ENCODE results near the gene RALGAPA2. TPM values are rescaled to one million over a fixed set of nuclear protein-coding genes. Genes with fewer than 3 reads are reported as not detected.
A peak's percentile ranks its signal among the peaks of the same experiment; 100 is the strongest.

The RALGAPA2 gene
- total and polyA plus RNA-seq, 3 donors from 2014 or later, result 26.9 to 61.5 (median 59.2) TPM

DNA sequence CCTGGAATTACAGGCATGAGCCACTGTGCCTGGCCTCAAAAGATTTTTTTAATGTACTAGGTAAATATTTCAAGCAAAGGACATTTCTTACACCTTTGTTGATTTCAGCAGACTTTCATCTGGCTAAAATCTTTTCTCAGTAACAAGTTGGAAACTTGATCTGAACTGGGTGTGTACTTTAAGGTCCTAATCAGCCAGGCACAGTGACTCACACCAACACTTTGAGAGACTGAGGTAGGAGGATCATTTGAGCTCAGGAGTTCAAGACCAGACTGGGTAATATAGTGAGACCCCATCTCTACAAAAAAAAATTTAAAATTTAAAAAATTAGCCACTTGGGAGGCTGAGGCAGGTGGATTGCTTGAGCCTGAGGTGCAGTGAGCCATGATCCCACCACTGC is 7.0 kb upstream of the RALGAPA2 start:
- H3K9me3 ChIP-seq, result no peaks in the 10 kb centered on the region
- no peaks in the 10 kb centered on the region for H3K27me3 ChIP-seq
- DNase-seq, result no peak
- no peak overlapping the region for H3K4me3 ChIP-seq
- H3K36me3 ChIP-seq (ENCODE audit: low read depth, missing control alignments), result no peaks in the 10 kb centered on the region
- TF ChIP-seq, protein P1, sequence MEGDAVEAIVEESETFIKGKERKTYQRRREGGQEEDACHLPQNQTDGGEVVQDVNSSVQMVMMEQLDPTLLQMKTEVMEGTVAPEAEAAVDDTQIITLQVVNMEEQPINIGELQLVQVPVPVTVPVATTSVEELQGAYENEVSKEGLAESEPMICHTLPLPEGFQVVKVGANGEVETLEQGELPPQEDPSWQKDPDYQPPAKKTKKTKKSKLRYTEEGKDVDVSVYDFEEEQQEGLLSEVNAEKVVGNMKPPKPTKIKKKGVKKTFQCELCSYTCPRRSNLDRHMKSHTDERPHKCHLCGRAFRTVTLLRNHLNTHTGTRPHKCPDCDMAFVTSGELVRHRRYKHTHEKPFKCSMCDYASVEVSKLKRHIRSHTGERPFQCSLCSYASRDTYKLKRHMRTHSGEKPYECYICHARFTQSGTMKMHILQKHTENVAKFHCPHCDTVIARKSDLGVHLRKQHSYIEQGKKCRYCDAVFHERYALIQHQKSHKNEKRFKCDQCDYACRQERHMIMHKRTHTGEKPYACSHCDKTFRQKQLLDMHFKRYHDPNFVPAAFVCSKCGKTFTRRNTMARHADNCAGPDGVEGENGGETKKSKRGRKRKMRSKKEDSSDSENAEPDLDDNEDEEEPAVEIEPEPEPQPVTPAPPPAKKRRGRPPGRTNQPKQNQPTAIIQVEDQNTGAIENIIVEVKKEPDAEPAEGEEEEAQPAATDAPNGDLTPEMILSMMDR (IDR thresholded peaks at IDR 0.05), result no peak
- no peak for TF ChIP-seq POLR2A (IDR thresholded peaks at IDR 0.05)
- no peak overlapping the region for H3K27ac ChIP-seq
- intact Hi-C loops (cut with DNase I; ENCODE audit: low total_unique reads), result no loop called here
- H3K4me1 ChIP-seq, result no peaks in the 10 kb centered on the region

DNA sequence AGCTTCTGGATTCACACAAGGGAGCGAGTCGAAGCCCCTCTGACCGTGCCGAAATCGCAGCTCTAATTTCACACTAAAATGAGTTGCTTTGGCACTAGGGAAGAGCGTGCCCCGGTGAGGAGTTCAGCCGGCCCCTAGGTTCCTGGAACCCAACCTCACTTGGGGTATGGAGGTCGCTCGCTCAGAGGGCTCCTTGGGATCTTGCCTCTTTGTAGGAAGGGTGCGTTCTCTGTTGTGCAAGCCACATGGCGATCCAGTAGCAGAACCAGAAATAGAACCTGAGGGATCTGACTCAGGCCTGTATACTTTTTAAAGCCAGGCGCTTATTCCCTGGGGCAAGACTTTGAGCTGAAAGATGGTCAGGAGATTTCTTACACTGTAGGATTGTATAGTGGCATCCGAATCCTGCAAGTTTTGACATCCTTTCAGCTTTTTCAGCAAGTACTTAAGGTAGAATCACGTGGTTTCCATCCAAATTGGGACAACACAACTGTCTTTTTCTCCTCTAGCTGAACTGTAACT is 861 bp upstream of the RALGAPA2 start:
- Histone ChIP-seq H3K4me3 (peak overlapping the region; percentile 84 to 94), H3K9me3 (no peaks in the 10 kb centered on the region), H3K36me3 (ENCODE audit: low read depth, missing control alignments) (no peaks in the 10 kb centered on the region), H3K4me1 (peaks cover 9% of the 10 kb centered on the region), H3K27ac (peak overlapping the region; percentile 63 to 95), H3K27me3 (no peaks in the 10 kb centered on the region)
- intact Hi-C loops (cut with DNase I; ENCODE audit: low total_unique reads), result no loop called here
- WGBS, 2 donors, result 40 to 42% methylated on average over 13 to 15 of the region's 15 CpGs
- peak; percentile 27 for DNase-seq
- no peak for TF ChIP-seq POLR2A (IDR thresholded peaks at IDR 0.05)
- TF ChIP-seq, protein P1 (IDR thresholded peaks at IDR 0.05), result no peak

DNA sequence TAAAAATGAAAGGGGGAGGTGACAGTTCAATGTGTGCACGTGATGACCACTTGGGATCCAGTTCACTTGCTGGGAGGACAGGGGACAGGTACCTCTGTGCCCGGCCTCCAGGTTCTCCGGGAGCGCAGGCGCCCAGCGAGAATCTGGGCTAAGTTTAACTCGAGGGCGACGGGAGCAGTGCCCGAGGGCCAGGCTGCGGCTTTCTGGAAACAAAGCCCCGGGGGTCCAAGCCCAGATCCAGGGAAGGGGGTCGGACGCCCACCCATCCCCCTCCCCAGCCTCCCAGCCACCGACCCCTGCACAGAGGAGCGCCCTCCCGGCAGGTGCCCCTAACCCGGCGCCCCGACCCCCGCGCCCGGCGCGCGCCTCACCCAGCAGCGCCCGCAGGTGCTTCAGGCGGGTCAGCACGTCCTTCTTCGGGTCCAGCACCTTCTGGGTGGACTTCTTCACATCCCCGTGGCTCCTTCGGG is 405 bp downstream of the RALGAPA2 start:
- WGBS, 2 donors, result 0 to 7% methylated on average over 6 to 33 of the region's 33 CpGs
- intact Hi-C loops (cut with DNase I; ENCODE audit: low total_unique reads), result no loop called here
- H3K36me3 ChIP-seq (ENCODE audit: low read depth, missing control alignments), result no peaks in the 10 kb centered on the region
- H3K27me3 ChIP-seq, result no peaks in the 10 kb centered on the region
- peak; percentile 32 for DNase-seq
- peaks cover 9% of the 10 kb centered on the region for H3K4me1 ChIP-seq
- H3K9me3 ChIP-seq, result no peaks in the 10 kb centered on the region
- TF ChIP-seq, protein P1 (IDR thresholded peaks at IDR 0.05), result no peak
- TF ChIP-seq POLR2A (IDR thresholded peaks at IDR 0.05), result no peak
- H3K27ac ChIP-seq, result peak overlapping the region; percentile 63 to 95
- H3K4me3 ChIP-seq, result peak overlapping the region; percentile 84 to 94

DNA sequence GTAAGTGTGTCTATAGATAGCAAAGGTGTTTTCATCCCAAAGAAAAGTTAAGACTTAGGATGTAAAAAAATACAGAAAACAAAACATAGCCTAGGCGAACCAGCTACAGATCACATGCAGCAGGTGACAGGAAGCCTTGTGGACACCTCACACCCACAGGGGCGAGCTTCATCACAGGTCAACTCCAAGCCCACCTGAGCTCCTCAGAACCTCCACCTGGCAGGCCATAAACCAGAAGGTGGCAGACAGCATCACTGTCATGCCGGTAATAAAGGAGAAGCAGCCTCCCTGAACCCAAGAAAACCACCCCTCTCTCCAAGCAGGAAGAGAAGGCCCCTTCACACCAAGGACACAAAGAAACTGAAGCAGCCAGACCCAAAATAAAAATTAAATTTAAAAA is 1.0 kb downstream of the RALGAPA2 start:
- WGBS, 2 donors, result 20 to 34% methylated on average over 3 of the region's 3 CpGs
- Histone ChIP-seq H3K27me3 (no peaks in the 10 kb centered on the region), H3K4me3 (peak overlapping the region; percentile 84 to 94), H3K36me3 (ENCODE audit: low read depth, missing control alignments) (no peaks in the 10 kb centered on the region), H3K4me1 (peaks cover 9% of the 10 kb centered on the region), H3K9me3 (no peaks in the 10 kb centered on the region), H3K27ac (peak overlapping the region in 1 of 2 donors; percentile 95)
- DNase-seq, result peak; percentile 24
- intact Hi-C loops (cut with DNase I; ENCODE audit: low total_unique reads), result no loop called here
- TF ChIP-seq, protein P1 (IDR thresholded peaks at IDR 0.05), result no peak
- TF ChIP-seq POLR2A (IDR thresholded peaks at IDR 0.05), result no peak

Data from testis (tissue), 3 donors.